GM12878 (cell line): ENCODE data around the gene SMIM31. TPM values are rescaled to one million over a fixed set of nuclear protein-coding genes. Genes with fewer than 3 reads are reported as not detected.

Experiments used
- ATAC-seq: fragments of 200-7000 bp; cut with Tn5 transposase; 3 replicates; pipeline ENCODE4 v1.9.1; 2020; ENCODE audit warnings: mild to moderate bottlenecking, moderate library complexity
- BruUV-seq: library from RNA; stranded (reverse); fragments of 400-500 nt; replicated peaks from 2 replicates; lab custom pipeline; 2021; lab: Mats Ljungman, UMichigan
- CTCF ChIA-PET: fragments of 300-600 bp; sonication (Branson Sonifier 250); formaldehyde crosslinking; extraction: SDS; loops from one replicate; lab custom pipeline; 2021; ENCODE audit warnings: inconsistent platforms; lab: Yijun Ruan, JAX
- POLR2A ChIA-PET: fragments of 350-600 bp; formaldehyde crosslinking; extraction: SDS; loops from one replicate; lab custom pipeline; 2021; ENCODE audit warnings: inconsistent platforms; lab: Charles Lee
- RAD21 ChIA-PET: fragments of 300-600 bp; sonication (Branson Sonifier 250); formaldehyde crosslinking; loops from one replicate; lab custom pipeline; 2023; ENCODE audit warnings: antibody characterized with exemption; ENCODE audit not compliant: unreplicated experiment; lab: Charles Lee
- SMC1A ChIA-PET: fragments of 300-600 bp; sonication (Branson Sonifier 250); formaldehyde crosslinking; loops from one replicate; lab custom pipeline; 2023; ENCODE audit not compliant: unreplicated experiment, uncharacterized antibody; lab: Charles Lee
- DNase-seq: peaks from one replicate; pipeline ENCODE4 v3.0.0-alpha.2; 2011; ENCODE audit warnings: low read depth, low spot score
- FAIRE-seq: peaks from 3 replicates; lab custom pipeline; 2011; peaks lifted over from hg19 to GRCh38; lab: Jason Lieb, UNC
- H2AFZ ChIP-seq: 2 replicates; pipeline ENCODE4 v1.6.0; 2011; ENCODE audit warnings: low read depth, low read length, control low read depth; ENCODE audit not compliant: control insufficient read depth
- H3K27ac ChIP-seq: 2 replicates; pipeline ENCODE4 v1.5.1; 2011; ENCODE audit warnings: control low read depth; ENCODE audit not compliant: control insufficient read depth, insufficient read depth
- H3K27me3 ChIP-seq, 2 experiments: replicated peaks in 1 of 2; 2 replicates each; pipeline versions ENCODE4 v1.6.0 to v1.6.1; 2011; ENCODE audit warnings: low read length in 1 of 2; ENCODE audit not compliant: control insufficient read depth in 2 of 2, insufficient read depth in 2 of 2
- H3K36me3 ChIP-seq, 2 experiments: 2 replicates each; pipeline ENCODE4 v1.5.1; 2011; ENCODE audit warnings: low read length in 1 of 2; ENCODE audit not compliant: control insufficient read depth in 2 of 2, insufficient read depth in 2 of 2
- H3K4me1 ChIP-seq: 2 replicates; pipeline ENCODE4 v1.6.1; 2011; ENCODE audit warnings: mild to moderate bottlenecking, low read length, moderate library complexity, mixed read lengths; ENCODE audit not compliant: control insufficient read depth, insufficient read depth
- H3K4me2 ChIP-seq: 2 replicates; pipeline ENCODE4 v1.6.0; 2011; ENCODE audit warnings: control low read depth; ENCODE audit not compliant: control insufficient read depth, insufficient read depth
- H3K4me3 ChIP-seq: fragments of 200-600 bp; sonication (generic); 2 replicates; pipeline ENCODE4 v1.5.1; 2016
- H3K79me2 ChIP-seq: 2 replicates; pipeline ENCODE4 v1.6.0; 2011; ENCODE audit warnings: low read length; ENCODE audit not compliant: control insufficient read depth, insufficient read depth
- H3K9ac ChIP-seq: 2 replicates; pipeline ENCODE4 v1.8.0; 2011; ENCODE audit warnings: low read length, control low read depth, mixed read lengths; ENCODE audit not compliant: control insufficient read depth, insufficient read depth
- H3K9me3 ChIP-seq: replicated peaks from 3 replicates; pipeline ENCODE4 v1.5.1; 2011; ENCODE audit warnings: mild to moderate bottlenecking, low read length; ENCODE audit not compliant: control insufficient read depth, insufficient read depth
- H4K20me1 ChIP-seq: 2 replicates; pipeline ENCODE4 v1.6.0; 2011; ENCODE audit not compliant: control insufficient read depth, insufficient read depth
- E2F4 ChIP-seq: IDR thresholded peaks from 2 replicates; pipeline ENCODE4 v1.6.1; 2012; ENCODE audit warnings: low read depth, low read length, improper control_type of control experiment
- EED ChIP-seq: sonication (generic); IDR thresholded peaks from 2 replicates; pipeline ENCODE4 v1.6.1; 2016; ENCODE audit warnings: antibody characterized with exemption, low read depth
- EP300 ChIP-seq, 2 experiments: fragments of 150-350 bp in 1 of 2; IDR thresholded peaks; 2 replicates each; pipeline ENCODE4 v1.6.1; 2011 to 2012; ENCODE audit warnings: low read depth in 2 of 2, low read length in 2 of 2, borderline replicate concordance in 1 of 2, improper control_type of control experiment in 1 of 2, inconsistent platforms in 1 of 2; ENCODE audit not compliant: control insufficient read depth in 1 of 2
- MEF2B ChIP-seq: fragments of 450-650 bp; IDR thresholded peaks from 2 replicates; pipeline ENCODE4 v1.6.1; 2018; ENCODE audit warnings: mild to moderate bottlenecking, moderate library complexity; ENCODE audit not compliant: partially characterized antibody, poor library complexity, severe bottlenecking
- MTA3 ChIP-seq: IDR thresholded peaks from 2 replicates; pipeline ENCODE4 v1.6.1; 2012; ENCODE audit warnings: low read length, inconsistent platforms, borderline replicate concordance
- NFYA ChIP-seq: IDR thresholded peaks from 2 replicates; pipeline ENCODE4 v1.6.1; 2011; ENCODE audit warnings: low read depth, mild to moderate bottlenecking, low read length, improper control_type of control experiment, borderline replicate concordance
- NR2F1 ChIP-seq: fragments of 450-650 bp; conservative IDR thresholded peaks from 2 replicates; pipeline ENCODE4 v1.6.1; 2017; ENCODE audit warnings: mild to moderate bottlenecking
- STAT1 ChIP-seq: fragments of 450-650 bp; conservative IDR thresholded peaks from 2 replicates; pipeline ENCODE4 v1.6.1; 2014; ENCODE audit warnings: antibody characterized with exemption, mild to moderate bottlenecking
- TCF12 ChIP-seq: IDR thresholded peaks from 2 replicates; pipeline ENCODE4 v1.6.1; 2011; ENCODE audit warnings: low read depth, mild to moderate bottlenecking, low read length
- ZBTB40 ChIP-seq: fragments of 450-650 bp; IDR thresholded peaks from 2 replicates; pipeline ENCODE4 v1.6.1; 2016; ENCODE audit warnings: mild to moderate bottlenecking, moderate library complexity, borderline replicate concordance
- WGBS: methylation state at CpG from one replicate; pipeline ENCODE4 v1.1.6; 2016; ENCODE audit warnings: low lambda C conversion rate; ENCODE audit not compliant: insufficient replicate concordance, insufficient coverage; ENCODE audit errors: missing lambda C conversion rate; 5-methylcytosine and 5-hydroxymethylcytosine counted together
- in situ Hi-C: fragments of 300-500 bp; cut with MboI; formaldehyde crosslinking; loops from 9 replicates; pipeline ENCODE4 v1.14.3; 2018; ENCODE audit warnings: mixed read lengths
- intact Hi-C: fragments of 100-400 bp; cut with micrococcal nuclease; formaldehyde crosslinking; loops from one replicate; pipeline ENCODE4 v1.14.2; 2022; ENCODE audit not compliant: unreplicated experiment
- polyA plus RNA-seq, 11 experiments: library from polyadenylated mRNA; depleted of rRNA in 4 of 11; unstranded in 6 of 11; stranded (reverse) in 5 of 11; fragments of >200 nt; fragmentation: Nextera tagmentation in 4 of 11; fragmentation: Illumina TruSeq in 1 of 11; extraction: Ambion mirVana in 4 of 11; extraction: Trizol in 1 of 11; gene quantifications; 1 replicate in 1 of 11; 2 replicates in 10 of 11; pipeline versions ENCODE4 v1.2.1 to v1.2.3, GENCODE V29; 2011 to 2016; ENCODE audit warnings: inconsistent platforms in 2 of 11, missing spikeins in 2 of 11, low read depth in 1 of 11
- total RNA-seq, 4 experiments: library from RNA; depleted of rRNA in 3 of 4; stranded (reverse); fragments of >200 nt in 3 of 4; fragmentation: Illumina TruSeq in 1 of 4; extraction: Trizol in 1 of 4; gene quantifications; 2 replicates each; pipeline versions ENCODE4 v1.2.1 to v1.2.3, GENCODE V29; 2013 to 2021

Gene SMIM31
- total and polyA plus RNA-seq, 10 of the 15 experiments (the other 5 are each of a cell fraction or from before 2014, with no cell fraction given) = not detected

- H3K4me2 ChIP-seq = no peak overlapping the region
- H3K27me3 ChIP-seq = no peaks in the 10 kb centered on the region
- intact Hi-C loops = no loop called here
- CTCF ChIA-PET = interaction anchor here (0.6 kb wide), 2 partner anchors 338 to 434 kb away, joined by 3 read pairs; no protein-coding TSS in a partner anchor
- no peak for ATAC-seq
- no peaks in the 10 kb centered on the region for H3K79me2 ChIP-seq
- SMC1A ChIA-PET = no interaction called here
- POLR2A ChIA-PET = no interaction called here
- no peak for DNase-seq
- H3K9me3 ChIP-seq = no peaks in the 10 kb centered on the region
- RAD21 ChIA-PET = interaction anchor here (0.7 kb wide), 1 partner anchor 1473 kb away, joined by 3 read pairs; no protein-coding TSS in a partner anchor
- H2AFZ ChIP-seq = no peak overlapping the region
- WGBS = 51% methylated on average over 6 of the region's 6 CpGs
- no peak overlapping the region for H3K4me3 ChIP-seq
- peak; percentile 59 for TF ChIP-seq MEF2B
- no peak for TF ChIP-seq E2F4
- BruUV-seq = no TSS peak
- H4K20me1 ChIP-seq = no peaks in the 10 kb centered on the region
- no peak overlapping the region for H3K9ac ChIP-seq
- H3K36me3 ChIP-seq = no peaks in the 10 kb centered on the region
- H3K27ac ChIP-seq = no peak overlapping the region
- no peaks in the 10 kb centered on the region for H3K4me1 ChIP-seq
- no peak for FAIRE-seq
- in situ Hi-C loops = no loop called here
These were observed 30.0 kb downstream of the SMIM31 start for GRCh38 chr4:164783976-164784375.

GRCh38 chr4:164789047-164789446 lies 35.1 kb downstream of the SMIM31 start:
- Histone ChIP-seq H3K27me3 (no peaks in the 10 kb centered on the region), H3K4me2 (no peak overlapping the region), H3K27ac (no peak overlapping the region), H3K9me3 (no peaks in the 10 kb centered on the region; the same call in 2 of the 3 replicates), H3K4me3 (no peak overlapping the region), H3K79me2 (no peaks in the 10 kb centered on the region), H3K36me3 (no peaks in the 10 kb centered on the region), H3K9ac (no peak overlapping the region), H3K4me1 (no peaks in the 10 kb centered on the region)
- intact Hi-C loops = no loop called here
- CTCF ChIA-PET = interaction anchor here (0.6 to 1.9 kb wide), 2 partner anchors 9 to 206 kb away, joined by 3 to 8 read pairs; no protein-coding TSS in a partner anchor
- BruUV-seq = no TSS peak
- FAIRE-seq = no peak
- in situ Hi-C loops = no loop called here
- RAD21 ChIA-PET = no interaction called here
- DNase-seq = no peak
- ATAC-seq = no peak
- SMC1A ChIA-PET = interaction anchor here (0.6 kb wide), 1 partner anchor 149 kb away, joined by 4 read pairs; no protein-coding TSS in a partner anchor
- WGBS = 50% methylated on average over 1 of the region's 1 CpG
- TF ChIP-seq EP300 (IDR thresholded peaks at IDR 0.05; ENCODE audit: borderline replicate concordance in 1 of 2, control insufficient read depth in 1 of 2, low read depth in 2 of 2, low read length in 2 of 2) (no peak), TCF12 (no peak), MTA3 (no peak), NR2F1 (no peak), NFYA (no peak), E2F4 (no peak), ZBTB40 (no peak), EED (no peak), STAT1 (no peak)
- TF ChIP-seq, all 136 proteins: peak for 0
- Histone ChIP-seq H4K20me1 (no peaks in the 10 kb centered on the region), H2AFZ (no peak overlapping the region)
- POLR2A ChIA-PET = no interaction called here
